IMR-90 (cell line): Measurements from ENCODE around the gene DRAXIN. TPM values are rescaled to one million over a fixed set of nuclear protein-coding genes. Genes with fewer than 3 reads are reported as not detected.

Experiments
- ATAC-seq: fragments of 200-7000 bp; cut with Tn5 transposase; 2 replicates; pipeline ENCODE4 v1.9.1; 2020; ENCODE audit warnings: low read depth, mild to moderate bottlenecking, moderate library complexity
- BruUV-seq: library from RNA; stranded (reverse); fragments of 400-500 nt; replicated peaks from 2 replicates; lab custom pipeline; 2021; lab: Mats Ljungman, UMichigan
- CTCF ChIA-PET: fragments of 300-600 bp; formaldehyde crosslinking; extraction: SDS; loops from one replicate; lab custom pipeline; 2021; ENCODE audit warnings: antibody characterized with exemption; lab: Yijun Ruan, JAX
- POLR2A ChIA-PET: fragments of 300-600 bp; sonication (Branson Sonifier 250); formaldehyde crosslinking; loops from one replicate; lab custom pipeline; 2022; ENCODE audit warnings: antibody characterized with exemption; ENCODE audit not compliant: unreplicated experiment; lab: Charles Lee
- DNase-seq: peaks from one replicate; pipeline ENCODE4 v3.0.0; 2013
- H2AFZ ChIP-seq: replicated peaks from 2 replicates; pipeline ENCODE3; 2013; ENCODE audit warnings: low read length, mild to moderate bottlenecking; ENCODE audit not compliant: poor library complexity
- H2AK5ac ChIP-seq: 2 replicates; pipeline ENCODE4 v1.6.1; 2013; ENCODE audit warnings: low read depth, low read length, inconsistent platforms
- H2AK9ac ChIP-seq: replicated peaks from 2 replicates; pipeline ENCODE3; 2013; ENCODE audit warnings: mild to moderate bottlenecking, low read depth, low read length, moderate library complexity; ENCODE audit not compliant: poor library complexity
- H2BK120ac ChIP-seq: 2 replicates; pipeline ENCODE4 v1.6.1; 2013; ENCODE audit warnings: low read depth, low read length, inconsistent platforms
- H2BK15ac ChIP-seq: 3 replicates; pipeline ENCODE4 v1.6.1; 2013; ENCODE audit warnings: low read depth, low read length, inconsistent platforms
- H2BK20ac ChIP-seq: 2 replicates; pipeline ENCODE4 v1.6.1; 2013; ENCODE audit warnings: low read depth, mild to moderate bottlenecking, inconsistent platforms, low read length, moderate library complexity
- H2BK5ac ChIP-seq: 2 replicates; pipeline ENCODE4 v1.6.1; 2013; ENCODE audit warnings: mild to moderate bottlenecking, low read depth, low read length, inconsistent platforms; ENCODE audit not compliant: poor library complexity, severe bottlenecking
- H3K14ac ChIP-seq: replicated peaks from 2 replicates; pipeline ENCODE4 v1.6.1; 2013; ENCODE audit warnings: low read depth, low read length, inconsistent platforms
- H3K18ac ChIP-seq: 2 replicates; pipeline ENCODE4 v1.6.1; 2013; ENCODE audit warnings: low read depth, low read length, control low read depth
- H3K23ac ChIP-seq: 2 replicates; pipeline ENCODE4 v1.6.1; 2013; ENCODE audit warnings: low read depth, low read length, inconsistent platforms
- H3K27ac ChIP-seq: 2 replicates; pipeline ENCODE4 v1.5.1; 2013; ENCODE audit warnings: mild to moderate bottlenecking, control low read depth, low read length; ENCODE audit not compliant: insufficient read depth
- H3K27me3 ChIP-seq: 2 replicates; pipeline ENCODE4 v1.6.1; 2013; ENCODE audit warnings: low read length; ENCODE audit not compliant: control insufficient read depth, insufficient read depth
- H3K36me3 ChIP-seq: 2 replicates; pipeline ENCODE4 v1.6.1; 2013; ENCODE audit warnings: low read length, mixed read lengths; ENCODE audit not compliant: control insufficient read depth, insufficient read depth
- H3K4ac ChIP-seq: 2 replicates; pipeline ENCODE4 v1.6.1; 2013; ENCODE audit warnings: low read depth, low read length, inconsistent platforms
- H3K4me1 ChIP-seq: 2 replicates; pipeline ENCODE4 v1.6.1; 2013; ENCODE audit warnings: low read length, mixed read lengths; ENCODE audit not compliant: control insufficient read depth, insufficient read depth
- H3K4me2 ChIP-seq: 2 replicates; pipeline ENCODE4 v1.6.1; 2013; ENCODE audit warnings: low read depth, mild to moderate bottlenecking, control low read depth, low read length, moderate library complexity
- H3K4me3 ChIP-seq: 2 replicates; pipeline ENCODE4 v1.5.1; 2013; ENCODE audit warnings: low read depth, mild to moderate bottlenecking, control low read depth, low read length, moderate library complexity; ENCODE audit not compliant: insufficient read depth
- H3K56ac ChIP-seq: 2 replicates; pipeline ENCODE4 v1.6.1; 2013; ENCODE audit warnings: low read length, inconsistent platforms; ENCODE audit not compliant: insufficient read depth; ENCODE audit errors: extremely low read depth
- H3K79me1 ChIP-seq, 2 experiments: 2 replicates each; pipeline ENCODE4 v1.6.1; 2013; ENCODE audit warnings: low read length in 2 of 2, inconsistent platforms in 1 of 2, low read depth in 1 of 2
- H3K9ac ChIP-seq: 2 replicates; pipeline ENCODE4 v1.6.1; 2013; ENCODE audit warnings: low read depth, low read length, control low read depth
- H3K9me1 ChIP-seq: 2 replicates; pipeline ENCODE4 v1.6.1; 2013; ENCODE audit warnings: low read length, inconsistent platforms; ENCODE audit not compliant: insufficient read depth
- H3K9me3 ChIP-seq: 2 replicates; pipeline ENCODE4 v1.6.1; 2013; ENCODE audit warnings: low read length; ENCODE audit not compliant: control insufficient read depth, insufficient read depth
- H4K20me1 ChIP-seq: 2 replicates; pipeline ENCODE4 v1.6.1; 2013; ENCODE audit warnings: low read length, inconsistent platforms; ENCODE audit not compliant: insufficient read depth
- H4K5ac ChIP-seq: 2 replicates; pipeline ENCODE4 v1.6.1; 2013; ENCODE audit warnings: mild to moderate bottlenecking, low read depth, low read length, control low read depth
- H4K8ac ChIP-seq, 2 experiments: 2 replicates each; pipeline ENCODE4 v1.6.1; 2013; ENCODE audit warnings: low read depth in 2 of 2, low read length in 2 of 2, control low read depth in 1 of 2, inconsistent platforms in 1 of 2
- H4K91ac ChIP-seq: 2 replicates; pipeline ENCODE4 v1.6.1; 2013; ENCODE audit warnings: low read depth, low read length, inconsistent platforms; ENCODE audit not compliant: insufficient read depth
- BHLHE40 ChIP-seq: fragments of 150-350 bp; IDR thresholded peaks from 2 replicates; pipeline ENCODE4 v1.6.1; 2016; ENCODE audit warnings: mild to moderate bottlenecking, low read depth, low read length
- FOS ChIP-seq: fragments of 150-350 bp; IDR thresholded peaks from 2 replicates; pipeline ENCODE4 v1.6.1; 2016; ENCODE audit warnings: low read depth, low read length
- MAFK ChIP-seq: IDR thresholded peaks from 2 replicates; pipeline ENCODE4 v1.6.1; 2012; ENCODE audit warnings: low read depth, low read length, improper control_type of control experiment
- MXI1 ChIP-seq: IDR thresholded peaks from 2 replicates; pipeline ENCODE4 v1.6.1; 2012; ENCODE audit warnings: low read depth, mild to moderate bottlenecking, low read length, moderate library complexity, borderline replicate concordance
- RCOR1 ChIP-seq: IDR thresholded peaks from 2 replicates; pipeline ENCODE4 v1.6.1; 2012; ENCODE audit warnings: mild to moderate bottlenecking, low read length, improper control_type of control experiment; ENCODE audit not compliant: insufficient replicate concordance
- RFX5 ChIP-seq: IDR thresholded peaks from 2 replicates; pipeline ENCODE4 v1.8.0; 2012; ENCODE audit warnings: low read depth, mild to moderate bottlenecking, low read length, moderate library complexity
- WGBS, 2 experiments: methylation state at CpG; one replicate each; pipeline versions ENCODE4 v1.1.5 to v1.1.7; 2013; ENCODE audit warnings: missing lambda C conversion rate in 2 of 2; ENCODE audit not compliant: insufficient read length in 1 of 2; ENCODE audit errors: extremely low coverage in 2 of 2; 5-methylcytosine and 5-hydroxymethylcytosine counted together
- dilution Hi-C: fragments of 300-500 bp; cut with HindIII; formaldehyde crosslinking; loops from one replicate; pipeline ENCODE4 v1.14.3; 2018; ENCODE audit warnings: low sequenced_read_pairs; ENCODE audit not compliant: unreplicated experiment
- in situ Hi-C: fragments of 300-500 bp; cut with MboI; formaldehyde crosslinking; loops from 3 replicates; pipeline ENCODE4 v1.14.3; 2019; ENCODE audit warnings: low sequenced_read_pairs, inconsistent platforms, mixed read lengths
- intact Hi-C: fragments of 100-400 bp; cut with micrococcal nuclease; formaldehyde crosslinking; loops from 2 replicates; pipeline ENCODE4 v1.10.0; 2022
- polyA plus RNA-seq, 3 experiments: library from polyadenylated mRNA; depleted of rRNA; stranded (reverse); fragments of >200 nt; gene quantifications; 2 replicates each; pipeline ENCODE4 v1.2.3, GENCODE V29; 2012; ENCODE audit warnings: low replicate concordance in 1 of 3
- total RNA-seq: library from RNA; depleted of rRNA; stranded (reverse); fragments of >200 nt; gene quantifications from 2 replicates; pipeline ENCODE4 v1.2.3, GENCODE V29; 2012
- TF ChIP-seq, protein P1 (sequence below): fragments of 150-350 bp; IDR thresholded peaks from 2 replicates; pipeline ENCODE4 v1.6.1; 2016; ENCODE audit warnings: low read depth, mild to moderate bottlenecking, low read length, moderate library complexity, borderline replicate concordance
- TF ChIP-seq, protein P2 (sequence below): conservative IDR thresholded peaks from 2 replicates; pipeline ENCODE4 v1.5.1; 2012; ENCODE audit warnings: mild to moderate bottlenecking, low read depth, low read length, improper control_type of control experiment

Gene DRAXIN
- total and polyA plus RNA-seq, 2 of the 4 experiments (the other 2 are of a cell fraction), result under 0.01 to 0.02 TPM

DNA sequence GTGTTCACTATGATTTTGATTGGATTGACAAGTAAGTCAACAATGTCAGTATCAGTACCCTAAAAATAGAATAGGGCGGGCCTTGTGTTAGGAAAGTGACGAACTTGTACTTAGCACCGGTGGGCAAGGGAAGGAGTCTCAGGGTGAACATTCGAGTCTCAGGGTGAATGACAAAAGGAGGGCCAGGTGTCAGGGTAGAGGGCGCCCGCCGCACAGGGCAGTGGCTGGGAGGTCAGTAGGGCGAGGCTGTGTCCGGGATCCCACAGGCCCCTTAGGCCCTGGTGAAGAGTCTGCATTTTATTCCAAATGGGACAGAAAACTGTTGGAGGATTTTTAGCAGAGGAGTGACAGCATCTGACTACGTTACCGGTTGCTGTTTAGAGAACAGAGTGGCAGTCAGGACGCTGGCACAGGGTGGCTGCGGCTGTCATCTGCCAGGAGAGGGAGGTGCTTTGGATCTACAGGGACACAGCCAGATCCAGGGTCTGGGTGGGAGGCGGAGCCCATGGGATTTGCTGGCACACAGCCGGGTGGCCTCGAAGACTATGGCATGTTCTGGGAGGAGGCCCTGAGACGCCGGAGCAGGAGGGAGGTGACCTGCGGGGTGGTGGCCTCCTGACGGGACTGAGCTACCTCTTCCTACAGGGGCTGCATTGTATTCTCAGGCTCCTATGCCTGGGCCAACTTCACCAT, 55.4 kb downstream of the DRAXIN start:
- no TSS peak for BruUV-seq

More for the DNA sequence above, 55.4 kb downstream of the DRAXIN start:
- Histone ChIP-seq H3K36me3 (peaks cover 27% of the 10 kb centered on the region), H3K4me3 (no peak overlapping the region), H4K20me1 (no peaks in the 10 kb centered on the region), H3K18ac (no peak overlapping the region), H3K23ac (no peak overlapping the region), H3K4me2 (no peak overlapping the region), H3K79me1 (peaks cover 0 to 3% of the 10 kb centered on the region in 2 experiments; a peak in 1 of 4 replicates), H2BK120ac (no peak overlapping the region), H3K9me1 (no peaks in the 10 kb centered on the region), H2AFZ (no peak overlapping the region), H3K27ac (no peak overlapping the region), H3K4ac (no peak overlapping the region), H3K27me3 (no peaks in the 10 kb centered on the region), H4K91ac (no peak overlapping the region), H4K8ac (no peak overlapping the region), H2BK20ac (no peak overlapping the region), H3K4me1 (no peaks in the 10 kb centered on the region), H2AK9ac (no peak overlapping the region), H2BK5ac (no peak overlapping the region), H2AK5ac (no peak overlapping the region), H2BK15ac (no peak overlapping the region), H3K56ac (no peak overlapping the region), H3K9ac (no peak overlapping the region), H3K9me3 (no peaks in the 10 kb centered on the region), H4K5ac (no peak overlapping the region), H3K14ac (no peak overlapping the region)
- ATAC-seq, result no peak
- dilution Hi-C loops, result no loop called here
- DNase-seq, result no peak
- CTCF ChIA-PET, result no interaction called here
- WGBS, 2 experiments, result 88% methylated on average over 8 of the region's 20 CpGs; no CpG with 5 or more reads in 1 of the 2 experiments
- intact Hi-C loops, result no loop called here
- POLR2A ChIA-PET, result no interaction called here
- TF ChIP-seq, protein P1, sequence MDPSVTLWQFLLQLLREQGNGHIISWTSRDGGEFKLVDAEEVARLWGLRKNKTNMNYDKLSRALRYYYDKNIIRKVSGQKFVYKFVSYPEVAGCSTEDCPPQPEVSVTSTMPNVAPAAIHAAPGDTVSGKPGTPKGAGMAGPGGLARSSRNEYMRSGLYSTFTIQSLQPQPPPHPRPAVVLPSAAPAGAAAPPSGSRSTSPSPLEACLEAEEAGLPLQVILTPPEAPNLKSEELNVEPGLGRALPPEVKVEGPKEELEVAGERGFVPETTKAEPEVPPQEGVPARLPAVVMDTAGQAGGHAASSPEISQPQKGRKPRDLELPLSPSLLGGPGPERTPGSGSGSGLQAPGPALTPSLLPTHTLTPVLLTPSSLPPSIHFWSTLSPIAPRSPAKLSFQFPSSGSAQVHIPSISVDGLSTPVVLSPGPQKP, result no peak
- TF ChIP-seq FOS (no peak), BHLHE40 (no peak), RCOR1 (no peak), RFX5 (no peak), MXI1 (no peak), MAFK (no peak)
- TF ChIP-seq, protein P2, sequence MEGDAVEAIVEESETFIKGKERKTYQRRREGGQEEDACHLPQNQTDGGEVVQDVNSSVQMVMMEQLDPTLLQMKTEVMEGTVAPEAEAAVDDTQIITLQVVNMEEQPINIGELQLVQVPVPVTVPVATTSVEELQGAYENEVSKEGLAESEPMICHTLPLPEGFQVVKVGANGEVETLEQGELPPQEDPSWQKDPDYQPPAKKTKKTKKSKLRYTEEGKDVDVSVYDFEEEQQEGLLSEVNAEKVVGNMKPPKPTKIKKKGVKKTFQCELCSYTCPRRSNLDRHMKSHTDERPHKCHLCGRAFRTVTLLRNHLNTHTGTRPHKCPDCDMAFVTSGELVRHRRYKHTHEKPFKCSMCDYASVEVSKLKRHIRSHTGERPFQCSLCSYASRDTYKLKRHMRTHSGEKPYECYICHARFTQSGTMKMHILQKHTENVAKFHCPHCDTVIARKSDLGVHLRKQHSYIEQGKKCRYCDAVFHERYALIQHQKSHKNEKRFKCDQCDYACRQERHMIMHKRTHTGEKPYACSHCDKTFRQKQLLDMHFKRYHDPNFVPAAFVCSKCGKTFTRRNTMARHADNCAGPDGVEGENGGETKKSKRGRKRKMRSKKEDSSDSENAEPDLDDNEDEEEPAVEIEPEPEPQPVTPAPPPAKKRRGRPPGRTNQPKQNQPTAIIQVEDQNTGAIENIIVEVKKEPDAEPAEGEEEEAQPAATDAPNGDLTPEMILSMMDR, result no peak
- in situ Hi-C loops, result no loop called here
